GM15510 (cell line): ENCODE results near the gene MGAT5B.

Experiments
- POLR2A ChIP-seq: IDR thresholded peaks from 3 replicates; pipeline ENCODE4 v1.6.1; 2011; ENCODE audit warnings: borderline replicate concordance; ENCODE audit not compliant: insufficient read length; ENCODE audit errors: extremely low read depth

Gene MGAT5B

DNA sequence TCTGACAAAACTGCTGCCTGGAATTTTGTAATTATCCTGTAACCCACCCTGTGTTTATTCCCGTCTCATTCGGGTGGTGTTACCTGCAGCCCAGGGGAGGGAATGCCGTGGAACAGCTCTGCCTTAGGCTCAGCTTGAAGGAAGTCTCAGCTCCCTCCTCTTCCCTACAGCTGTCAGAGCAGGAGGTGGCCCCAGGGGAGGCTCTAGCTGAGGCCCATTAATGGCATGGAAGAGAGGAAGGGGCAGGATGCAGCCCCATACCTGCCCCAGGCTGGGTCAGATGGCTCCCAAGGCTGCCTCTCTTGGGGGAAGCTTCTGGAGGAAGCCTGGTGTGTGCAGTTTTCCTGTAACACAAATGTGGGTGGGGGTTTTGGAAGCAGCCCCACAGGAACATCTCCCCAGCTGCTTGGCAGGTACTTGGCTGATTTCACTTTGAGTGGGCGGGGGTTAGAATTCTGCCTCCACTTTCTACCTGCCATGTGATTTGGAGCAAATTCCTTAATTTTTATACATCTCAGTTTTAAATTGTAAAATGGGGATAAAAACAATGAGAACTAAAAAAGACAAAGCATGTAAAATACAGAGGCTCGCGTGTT, 103.9 kb downstream of the MGAT5B start:
- no peak for TF ChIP-seq POLR2A

DNA sequence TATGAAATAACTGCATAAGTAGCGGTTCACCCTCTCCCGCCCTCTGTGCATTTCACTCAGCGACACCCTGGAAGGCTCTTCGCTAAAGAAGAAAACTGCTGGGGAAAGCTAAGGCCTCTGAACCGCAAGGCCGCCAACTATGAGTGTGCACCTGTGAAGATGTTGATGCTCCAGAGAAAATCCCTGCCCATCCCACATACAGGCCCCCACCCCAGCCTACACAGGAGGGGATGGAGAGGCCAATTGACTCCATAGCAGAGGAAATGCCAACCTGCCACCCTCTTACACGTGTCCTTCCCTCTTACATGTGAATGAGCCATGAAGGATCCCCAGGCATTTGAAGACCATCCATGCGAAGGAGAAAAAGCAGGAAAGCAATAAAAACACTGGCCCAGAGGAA, 104.8 kb downstream of the MGAT5B start:
- TF ChIP-seq POLR2A = no peak

DNA sequence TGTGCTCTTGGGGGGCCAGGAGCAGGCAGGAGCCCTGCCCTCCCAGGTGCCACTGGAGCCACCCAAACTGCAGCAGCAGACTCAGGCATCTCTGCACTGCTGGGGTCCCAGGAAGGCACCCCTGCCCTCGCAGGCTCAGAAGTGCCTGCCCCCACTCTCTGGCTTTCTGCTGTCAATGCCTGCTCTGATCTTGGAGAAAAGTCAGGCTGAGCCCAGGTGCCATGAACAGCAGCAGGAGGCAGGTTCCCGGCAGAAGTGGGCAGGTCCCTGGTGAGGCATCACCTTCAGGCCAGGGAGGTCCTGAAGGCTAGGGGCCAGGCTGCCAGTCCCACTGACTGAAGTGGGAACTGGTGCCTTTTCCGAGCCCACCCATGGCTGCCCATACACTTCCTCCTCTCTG, 106.5 kb downstream of the MGAT5B start:
- TF ChIP-seq POLR2A = no peak

DNA sequence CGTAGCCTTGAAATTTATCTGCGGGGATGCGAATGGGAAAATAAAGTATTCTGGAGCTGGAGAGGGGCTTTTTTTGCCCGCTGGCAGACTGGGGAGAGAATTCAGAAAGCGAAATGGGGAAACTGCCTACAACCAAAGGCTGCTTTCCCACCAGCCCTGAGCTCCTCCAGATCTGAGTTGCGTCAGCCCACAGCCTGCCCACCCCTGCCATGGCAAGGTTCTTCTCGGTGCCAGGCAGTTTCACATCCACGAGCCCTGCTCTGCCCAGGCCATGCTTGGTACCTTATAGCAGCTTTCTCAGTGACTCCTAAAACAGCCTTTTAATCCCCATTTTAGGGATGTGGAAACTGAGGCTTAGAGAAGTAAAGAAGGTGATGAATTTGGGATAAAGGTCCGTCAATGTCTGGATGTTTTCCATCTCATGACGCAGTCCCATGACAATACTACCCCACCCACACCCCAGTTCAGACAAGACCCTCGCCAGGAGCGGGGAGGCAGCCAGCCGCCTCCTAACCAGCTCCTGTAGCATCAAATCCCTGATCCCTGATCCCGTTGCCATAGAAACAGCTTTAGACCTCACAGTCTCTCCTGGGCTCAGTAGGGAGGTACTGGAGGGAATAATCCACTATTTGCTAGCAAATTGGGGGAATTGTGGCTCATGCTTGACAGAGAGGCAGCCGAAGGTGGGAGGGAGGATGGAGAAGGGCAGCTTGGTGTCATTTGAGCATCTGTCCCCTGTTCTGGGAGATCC, 113.5 kb downstream of the MGAT5B start:
- no peak for TF ChIP-seq POLR2A

DNA sequence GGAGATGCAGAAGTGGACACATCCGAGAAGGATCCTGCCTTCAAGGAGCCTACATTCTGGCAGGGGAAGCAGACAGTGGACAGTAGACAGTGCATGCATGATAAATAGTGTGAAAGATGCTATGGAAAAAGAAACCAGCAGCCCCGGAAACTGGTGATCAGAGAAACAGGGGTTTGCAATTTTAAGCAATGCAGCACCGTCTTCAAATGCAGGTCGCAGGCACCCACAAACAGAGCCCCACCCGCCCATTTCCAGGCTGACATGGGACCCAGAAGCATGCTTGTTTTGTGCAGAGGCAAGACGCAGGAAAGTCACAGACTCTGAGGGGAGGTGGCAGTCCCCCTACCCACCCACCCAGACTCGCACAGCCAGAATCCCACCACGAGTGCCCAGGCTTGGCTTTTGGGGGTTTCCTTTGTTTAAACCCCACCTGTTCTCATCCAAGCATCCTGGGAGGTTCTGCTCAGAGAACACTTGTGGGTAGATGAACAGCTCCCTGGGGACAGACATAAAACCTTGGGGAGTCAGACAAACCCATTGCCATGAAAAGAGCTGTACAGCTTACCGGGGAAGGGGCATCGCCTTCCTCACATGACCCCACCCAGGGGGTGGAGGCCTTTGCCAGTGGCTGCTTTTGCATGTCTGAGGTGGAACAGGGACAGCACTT, 114.3 kb downstream of the MGAT5B start:
- TF ChIP-seq POLR2A = no peak

DNA sequence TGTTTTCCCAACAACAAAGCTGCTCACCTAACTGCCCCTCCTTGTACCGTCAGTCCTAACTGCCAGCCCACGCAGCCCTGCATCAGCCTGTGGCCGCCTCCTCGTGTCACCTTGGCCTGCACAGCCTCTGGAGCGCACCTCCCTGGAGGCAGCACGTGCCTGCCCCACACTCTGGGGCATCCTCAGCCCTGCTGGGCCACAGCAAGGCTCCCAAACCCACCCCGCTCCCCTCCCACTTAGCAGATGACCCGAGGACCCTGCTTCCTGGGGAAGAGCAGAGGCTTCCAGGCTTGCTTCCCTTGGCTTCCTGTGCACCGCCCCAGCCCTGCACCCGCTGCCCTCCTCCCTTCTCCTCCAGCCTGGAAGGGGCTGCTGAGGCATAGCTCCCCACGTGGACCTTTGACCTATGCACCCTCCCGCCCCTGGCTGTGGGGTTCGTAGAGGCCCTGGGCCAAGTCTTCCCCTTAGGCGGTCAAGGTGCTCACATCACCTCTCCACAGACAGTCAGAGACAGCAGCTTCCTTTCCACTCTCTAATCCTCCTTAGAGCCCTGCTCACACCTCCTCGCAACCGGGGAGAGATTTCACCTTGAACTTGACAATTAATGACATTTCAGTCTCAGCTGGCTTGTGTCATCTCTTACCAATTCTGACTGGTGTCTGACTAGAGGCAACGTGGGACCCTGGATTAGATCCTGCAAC, 115.0 kb downstream of the MGAT5B start:
- no peak for TF ChIP-seq POLR2A

DNA sequence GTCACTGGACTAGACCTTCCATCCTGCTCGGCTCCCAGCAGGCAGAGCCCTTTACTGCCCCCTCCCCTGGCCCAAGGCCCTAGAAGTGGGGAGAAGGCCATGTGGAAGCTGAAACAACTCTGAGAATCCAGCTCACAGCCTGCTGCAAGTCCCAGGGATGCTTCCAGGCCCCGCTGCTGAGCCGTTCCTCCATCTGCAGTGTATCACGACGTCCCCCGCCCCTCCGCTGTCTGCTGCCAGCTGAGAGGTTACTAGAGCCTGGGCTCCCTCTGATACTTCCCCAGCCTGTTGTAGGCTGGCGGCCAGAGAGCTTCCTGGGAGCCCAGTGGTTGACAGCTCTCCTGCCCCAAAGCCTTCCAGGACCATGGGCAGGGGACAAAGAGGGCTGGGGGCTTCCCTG, 118.2 kb downstream of the MGAT5B start:
- no peak for TF ChIP-seq POLR2A

DNA sequence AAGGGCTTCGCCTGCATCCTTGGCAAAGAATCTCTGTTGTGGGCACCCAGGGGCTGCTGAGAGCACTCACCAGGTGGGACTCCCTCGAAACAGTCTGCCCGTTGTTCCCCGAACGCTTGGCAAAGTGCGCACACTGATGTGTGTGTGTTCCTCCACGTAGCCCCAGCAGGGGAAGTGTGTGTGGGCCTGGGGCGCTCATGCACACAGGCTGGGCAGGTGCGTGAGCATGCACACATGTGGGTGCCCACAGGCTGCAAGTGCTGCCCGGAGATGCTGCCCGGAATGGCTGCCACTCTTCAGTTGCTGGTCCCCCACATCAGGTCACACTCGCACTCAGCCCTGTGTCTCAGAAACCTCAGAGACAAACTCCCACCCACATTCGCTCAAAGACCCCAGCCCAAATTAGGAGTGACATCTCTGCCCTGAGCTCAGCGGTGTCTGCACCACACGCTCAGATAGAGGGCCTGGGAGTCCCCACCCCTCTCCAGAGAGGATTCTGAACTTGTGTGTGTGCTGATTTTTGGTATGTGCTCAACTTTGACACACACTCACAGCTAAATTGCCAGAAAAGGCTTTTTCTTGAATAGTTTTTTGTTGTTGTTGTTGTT, 119.4 kb downstream of the MGAT5B start:
- TF ChIP-seq POLR2A = no peak

DNA sequence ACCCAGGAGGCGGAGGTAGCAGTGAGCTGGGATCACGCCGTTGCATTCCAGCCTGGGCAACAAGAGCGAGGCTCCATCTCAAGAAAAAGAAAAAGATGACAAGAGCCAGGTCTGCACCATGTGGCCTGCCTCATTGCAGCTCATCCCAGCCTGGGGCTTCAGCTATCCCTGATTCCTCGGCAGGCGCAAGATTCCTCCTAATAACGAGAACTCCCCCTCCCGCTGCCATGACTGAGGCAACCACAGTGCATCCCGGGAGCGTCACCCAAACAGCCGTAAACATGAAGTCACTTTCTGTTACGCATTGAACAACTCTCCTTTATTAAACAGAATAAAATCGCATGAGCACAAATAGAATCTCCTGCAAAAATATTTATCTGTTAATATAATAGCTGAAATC, 120.6 kb downstream of the MGAT5B start:
- no peak for TF ChIP-seq POLR2A

DNA sequence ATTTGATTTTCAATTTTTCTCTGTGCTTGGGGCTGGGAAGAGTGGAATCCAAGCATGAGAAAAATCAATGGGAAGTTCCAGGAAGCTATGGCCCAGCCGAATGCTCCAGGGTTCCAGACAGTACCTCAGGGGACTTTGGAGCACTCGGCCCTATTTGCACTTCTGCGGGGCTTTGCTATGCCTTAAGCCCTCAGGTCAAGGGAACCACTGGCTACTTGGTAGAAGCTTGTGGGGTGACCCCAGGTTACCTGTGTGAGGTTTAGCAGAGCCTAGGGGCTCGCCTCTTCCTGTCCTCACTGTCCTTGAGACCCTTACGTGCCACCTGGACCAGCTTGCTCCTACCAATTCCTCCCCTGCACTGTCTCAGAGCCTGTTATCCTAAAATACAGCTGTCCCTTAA, 121.3 kb downstream of the MGAT5B start:
- no peak for TF ChIP-seq POLR2A

DNA sequence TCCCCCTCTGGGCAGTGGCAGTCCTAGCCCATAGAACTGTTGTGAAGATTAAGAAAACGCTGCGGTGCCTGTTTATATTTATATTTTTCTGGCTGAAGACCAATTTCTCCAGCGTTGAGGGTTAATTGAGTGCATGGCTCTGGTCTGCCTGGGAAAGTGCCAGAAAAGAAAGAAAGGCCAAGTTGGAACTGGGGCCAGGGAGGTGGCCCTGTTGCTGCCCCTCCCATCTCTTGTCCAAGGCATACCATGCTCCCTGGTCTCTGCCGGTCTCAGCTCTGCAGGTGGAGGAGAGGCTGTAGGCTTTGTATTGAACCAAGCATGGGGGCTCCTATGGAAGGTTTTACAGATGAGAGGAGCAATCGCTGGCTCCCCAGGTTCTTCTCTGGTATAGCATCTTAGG, 124.7 kb downstream of the MGAT5B start:
- no peak for TF ChIP-seq POLR2A

DNA sequence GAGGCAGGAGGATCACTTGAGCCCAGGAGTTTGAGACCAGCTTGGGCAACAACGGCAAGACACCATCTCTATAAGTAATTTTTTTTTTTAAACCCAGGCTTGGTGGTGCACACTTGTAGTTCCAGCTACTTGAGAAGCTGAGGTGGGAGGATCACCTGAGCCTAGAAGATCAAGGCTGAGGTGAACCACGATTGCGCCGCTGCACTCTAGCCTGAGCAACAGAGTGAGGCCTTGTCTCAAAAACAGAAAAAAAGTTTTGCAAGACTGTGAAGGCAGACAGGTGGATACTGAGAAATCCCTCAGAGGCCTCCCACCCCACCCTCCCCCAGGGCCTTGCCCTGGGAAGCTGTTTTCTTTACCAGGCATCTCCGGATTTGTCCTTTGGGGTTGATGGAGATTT, 125.4 kb downstream of the MGAT5B start:
- TF ChIP-seq POLR2A = no peak

DNA sequence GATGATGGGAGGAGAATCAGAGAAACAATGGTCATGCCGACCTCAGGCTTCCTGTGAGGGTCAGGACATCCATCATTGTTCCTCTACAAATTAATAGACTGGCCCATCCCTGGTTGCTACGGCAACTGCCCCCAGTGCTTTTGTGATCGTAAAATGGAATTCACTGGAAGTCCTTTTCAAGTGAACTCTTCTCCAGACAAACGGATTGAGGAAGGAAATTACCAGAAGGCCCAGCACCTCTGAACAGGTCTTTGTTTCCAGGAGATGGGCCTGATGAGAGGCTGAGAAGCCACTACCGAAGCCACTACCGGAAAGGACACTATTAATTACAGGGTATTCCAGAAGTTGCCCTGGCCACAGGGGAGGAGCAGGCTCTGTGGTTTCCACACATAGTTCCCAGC, 126.0 kb downstream of the MGAT5B start:
- TF ChIP-seq POLR2A = no peak

DNA sequence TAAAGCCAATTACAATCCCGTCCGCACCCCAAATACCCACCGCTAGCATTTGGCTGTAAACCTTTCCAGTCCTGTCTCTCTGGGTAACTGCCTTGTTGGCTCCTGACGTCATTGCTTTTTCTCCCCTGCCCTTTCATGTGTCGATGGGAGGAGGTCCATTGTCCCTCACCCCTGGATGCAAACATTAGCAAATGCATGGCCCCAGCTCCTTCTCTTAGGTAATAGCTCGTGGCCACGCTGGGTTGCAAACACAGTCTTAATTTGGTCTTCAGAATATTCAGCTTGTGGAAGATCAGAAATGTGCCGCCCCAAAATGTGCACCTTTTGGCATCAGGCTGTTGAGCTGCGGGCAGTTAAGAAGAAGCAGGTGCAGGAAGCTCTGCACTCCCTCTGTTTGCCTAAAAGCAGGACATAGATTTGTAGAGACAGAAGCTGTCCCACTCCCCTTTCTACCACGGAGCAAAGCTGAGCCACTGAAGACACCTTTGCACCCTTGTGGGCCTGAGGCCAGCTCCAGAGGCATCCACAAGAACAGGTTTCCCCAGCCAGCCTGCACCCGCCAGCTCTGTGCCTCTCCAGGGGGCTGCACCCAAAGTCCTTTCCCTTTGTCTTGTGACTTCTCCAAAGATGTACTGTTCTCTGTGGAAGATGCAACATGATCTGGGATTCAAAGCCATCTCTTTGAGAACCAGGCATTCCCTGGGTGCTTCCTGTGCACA, 127.3 kb downstream of the MGAT5B start:
- no peak for TF ChIP-seq POLR2A
